Endodermal cell (in vitro differentiated cells): ENCODE results near the gene BPGM. TPM values are rescaled to one million over a fixed set of nuclear protein-coding genes. Genes with fewer than 3 reads are reported as not detected.

Source experiments
- DNase-seq: peaks from one replicate; pipeline ENCODE4 v3.0.0-alpha.2; 2017
- H3K27ac ChIP-seq: 2 replicates; pipeline ENCODE4 v1.5.1; 2013; ENCODE audit warnings: mild to moderate bottlenecking, low read depth, low read length, moderate library complexity
- H3K27me3 ChIP-seq: 2 replicates; pipeline ENCODE4 v1.6.1; 2013; ENCODE audit warnings: mild to moderate bottlenecking, low read length, moderate library complexity; ENCODE audit not compliant: insufficient read depth, control insufficient read depth, poor library complexity, severe bottlenecking
- H3K36me3 ChIP-seq: 2 replicates; pipeline ENCODE4 v1.7.0; 2013; ENCODE audit warnings: mild to moderate bottlenecking, low read length, moderate library complexity; ENCODE audit not compliant: control insufficient read depth, insufficient read depth
- H3K4me1 ChIP-seq: one replicate; pipeline ENCODE4 v1.7.0; 2013; ENCODE audit warnings: low read length; ENCODE audit not compliant: control insufficient read depth, insufficient read depth
- H3K4me3 ChIP-seq: 2 replicates; pipeline ENCODE4 v1.5.1; 2013; ENCODE audit warnings: mild to moderate bottlenecking, low read length, moderate library complexity
- H3K9ac ChIP-seq: 2 replicates; pipeline ENCODE4 v1.6.1; 2013; ENCODE audit warnings: mild to moderate bottlenecking, low read length, moderate library complexity; ENCODE audit not compliant: poor library complexity, severe bottlenecking; ENCODE audit errors: extremely low read depth
- H3K9me3 ChIP-seq: 2 replicates; pipeline ENCODE4 v1.6.1; 2013; ENCODE audit warnings: mild to moderate bottlenecking, low read length, moderate library complexity; ENCODE audit not compliant: control insufficient read depth
- H3K27ac Mint-ChIP-seq: 2 replicates; pipeline ENCODE4 v1.8.0; 2020; ENCODE audit warnings: mixed read lengths
- H3K27me3 Mint-ChIP-seq: 2 replicates; pipeline ENCODE4 v1.8.0; 2021; ENCODE audit warnings: mild to moderate bottlenecking, mixed read lengths; ENCODE audit not compliant: insufficient read depth
- H3K36me3 Mint-ChIP-seq: 2 replicates; pipeline ENCODE4 v1.8.0; 2020; ENCODE audit warnings: low read depth, mixed read lengths
- H3K4me1 Mint-ChIP-seq: 2 replicates; pipeline ENCODE4 v1.8.0; 2020; ENCODE audit warnings: mixed read lengths
- H3K4me3 Mint-ChIP-seq: 2 replicates; pipeline ENCODE4 v1.8.0; 2020; ENCODE audit warnings: mild to moderate bottlenecking, moderate library complexity, mixed read lengths
- H3K9me3 Mint-ChIP-seq: 2 replicates; pipeline ENCODE4 v1.8.0; 2020; ENCODE audit warnings: mild to moderate bottlenecking, mixed read lengths
- CTCF ChIP-seq: fragments of 200-600 bp; sonication (generic); conservative IDR thresholded peaks from 2 replicates; pipeline ENCODE4 v1.5.0; 2021; ENCODE audit warnings: antibody characterized with exemption, mild to moderate bottlenecking
- WGBS, 2 experiments: methylation state at CpG; one replicate each; pipeline versions ENCODE4 v1.1.5 to v1.1.7; 2013; ENCODE audit warnings: missing lambda C conversion rate in 2 of 2, mixed read lengths in 1 of 2; ENCODE audit not compliant: insufficient coverage in 1 of 2, insufficient read length in 1 of 2; 5-methylcytosine and 5-hydroxymethylcytosine counted together
- total RNA-seq, 2 donors: library from RNA; stranded (reverse); fragmentation: NEBNext Ultra II Directional in 1 of 2; extraction: Animal tissue kit (Norgen Biotek cat#: 25700) in 1 of 2; gene quantifications; 2 replicates in 1 of 2; 3 replicates in 1 of 2; pipeline ENCODE4 v1.2.1, GENCODE V29; 2021

The BPGM gene
- total RNA-seq, 2 donors from 2014 or later = 11.1 to 16.1 TPM

GRCh38 chr7:134693256-134693655 lies 46.6 kb downstream of the BPGM start:
- Mint-ChIP-seq H3K4me3 (no peak overlapping the region), H3K36me3 (no peaks in the 10 kb centered on the region), H3K9me3 (no peaks in the 10 kb centered on the region), H3K27ac (no peak overlapping the region), H3K27me3 (peaks cover 2% of the 10 kb centered on the region), H3K4me1 (no peaks in the 10 kb centered on the region)
- Histone ChIP-seq H3K9me3 (no peaks in the 10 kb centered on the region), H3K4me3 (no peak overlapping the region), H3K27ac (no peak overlapping the region), H3K36me3 (no peaks in the 10 kb centered on the region), H3K4me1 (no peaks in the 10 kb centered on the region), H3K27me3 (no peaks in the 10 kb centered on the region), H3K9ac (no peak overlapping the region)
- WGBS, 2 experiments = 89 to 94% methylated on average over 3 to 4 of the region's 4 CpGs
- DNase-seq = no peak
- no peak for TF ChIP-seq CTCF

- no peaks in the 10 kb centered on the region for H3K36me3 Mint-ChIP-seq
- Histone ChIP-seq H3K4me1 (no peaks in the 10 kb centered on the region), H3K4me3 (no peak overlapping the region), H3K27me3 (no peaks in the 10 kb centered on the region), H3K9ac (no peak overlapping the region), H3K9me3 (no peaks in the 10 kb centered on the region), H3K27ac (no peak overlapping the region), H3K36me3 (no peaks in the 10 kb centered on the region)
- peaks cover 2% of the 10 kb centered on the region for H3K27me3 Mint-ChIP-seq
- H3K9me3 Mint-ChIP-seq = no peaks in the 10 kb centered on the region
- TF ChIP-seq CTCF = peak; percentile 86
- WGBS, 2 experiments = 64 to 76% methylated on average over 6 to 7 of the region's 7 CpGs
- peak; percentile 86 for DNase-seq
- H3K4me3 Mint-ChIP-seq = no peak overlapping the region
- no peak overlapping the region for H3K27ac Mint-ChIP-seq
- no peaks in the 10 kb centered on the region for H3K4me1 Mint-ChIP-seq
Observed at GRCh38 chr7:134694299-134694698, 47.6 kb downstream of the BPGM start.

GRCh38 chr7:134694767-134695166 lies 48.1 kb downstream of the BPGM start:
- Histone ChIP-seq H3K4me1 (no peaks in the 10 kb centered on the region), H3K27me3 (no peaks in the 10 kb centered on the region), H3K9ac (no peak overlapping the region), H3K4me3 (no peak overlapping the region), H3K27ac (no peak overlapping the region), H3K9me3 (no peaks in the 10 kb centered on the region), H3K36me3 (no peaks in the 10 kb centered on the region)
- Mint-ChIP-seq H3K36me3 (no peaks in the 10 kb centered on the region), H3K4me3 (no peak overlapping the region), H3K9me3 (no peaks in the 10 kb centered on the region), H3K27me3 (peaks cover 2% of the 10 kb centered on the region), H3K4me1 (no peaks in the 10 kb centered on the region), H3K27ac (no peak overlapping the region)
- no peak for TF ChIP-seq CTCF
- no peak for DNase-seq
- WGBS, 2 experiments = 93 to 100% methylated on average over 2 of the region's 2 CpGs
